ENCODE measurements around the gene SDC1.

DNA sequence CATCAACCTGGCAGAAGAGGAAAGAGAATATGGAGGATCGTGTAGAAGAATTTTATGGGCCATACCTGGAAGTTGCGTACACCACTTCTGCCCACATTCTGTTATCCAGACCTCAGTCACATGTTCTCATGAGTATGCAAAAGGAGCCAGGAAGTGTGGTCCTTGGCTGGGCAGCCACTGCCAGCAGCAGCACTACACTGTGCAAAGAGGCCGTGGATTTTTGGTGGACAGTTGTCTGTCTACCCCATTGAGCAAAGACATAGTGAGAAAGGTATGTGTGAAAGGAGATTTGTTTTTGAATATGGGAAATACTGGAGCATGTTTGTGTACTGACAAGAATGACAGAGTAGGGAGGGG, 68.1 kb downstream of the SDC1 start:
- TF ChIP-seq POLR2AphosphoS5 (IDR thresholded peaks at IDR 0.05) = no peak
- TF ChIP-seq, protein P1, sequence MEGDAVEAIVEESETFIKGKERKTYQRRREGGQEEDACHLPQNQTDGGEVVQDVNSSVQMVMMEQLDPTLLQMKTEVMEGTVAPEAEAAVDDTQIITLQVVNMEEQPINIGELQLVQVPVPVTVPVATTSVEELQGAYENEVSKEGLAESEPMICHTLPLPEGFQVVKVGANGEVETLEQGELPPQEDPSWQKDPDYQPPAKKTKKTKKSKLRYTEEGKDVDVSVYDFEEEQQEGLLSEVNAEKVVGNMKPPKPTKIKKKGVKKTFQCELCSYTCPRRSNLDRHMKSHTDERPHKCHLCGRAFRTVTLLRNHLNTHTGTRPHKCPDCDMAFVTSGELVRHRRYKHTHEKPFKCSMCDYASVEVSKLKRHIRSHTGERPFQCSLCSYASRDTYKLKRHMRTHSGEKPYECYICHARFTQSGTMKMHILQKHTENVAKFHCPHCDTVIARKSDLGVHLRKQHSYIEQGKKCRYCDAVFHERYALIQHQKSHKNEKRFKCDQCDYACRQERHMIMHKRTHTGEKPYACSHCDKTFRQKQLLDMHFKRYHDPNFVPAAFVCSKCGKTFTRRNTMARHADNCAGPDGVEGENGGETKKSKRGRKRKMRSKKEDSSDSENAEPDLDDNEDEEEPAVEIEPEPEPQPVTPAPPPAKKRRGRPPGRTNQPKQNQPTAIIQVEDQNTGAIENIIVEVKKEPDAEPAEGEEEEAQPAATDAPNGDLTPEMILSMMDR (IDR thresholded peaks at IDR 0.05) = no peak

Data from upper lobe of left lung (tissue), 4 donors.